HepG2 (cell line): Measurements from ENCODE around the gene SPN. TPM values are rescaled to one million over a fixed set of nuclear protein-coding genes. Genes with fewer than 3 reads are reported as not detected.
"Not testable (repeated sequence)": the region's sequence is repeated elsewhere in the genome, so short reads cannot be mapped to it uniquely, and the experiment has no call there.

Experiments used
- ATAC-seq: fragments of 200-7000 bp; cut with Tn5 transposase; 3 replicates; pipeline ENCODE4 v1.9.1; 2020; ENCODE audit warnings: mild to moderate bottlenecking, moderate library complexity
- BruUV-seq: library from RNA; stranded (reverse); fragments of 400-500 nt; replicated peaks from 2 replicates; lab custom pipeline; 2021; lab: Mats Ljungman, UMichigan
- CTCF ChIA-PET: fragments of 300-600 bp; formaldehyde crosslinking; extraction: SDS; loops from one replicate; lab custom pipeline; 2021; ENCODE audit warnings: low total read pairs, inconsistent platforms, low intra/inter-chr PET ratio; lab: Yijun Ruan, JAX
- POLR2A ChIA-PET: fragments of 350-600 bp; sonication (Branson Sonifier 250); formaldehyde crosslinking; loops from one replicate; lab custom pipeline; 2020; ENCODE audit warnings: antibody characterized with exemption, inconsistent platforms; lab: Yijun Ruan, JAX
- DNase-seq: peaks from one replicate; pipeline ENCODE4 v3.0.0-alpha.2; 2015; ENCODE audit warnings: low spot score
- FAIRE-seq: peaks from 3 replicates; lab custom pipeline; 2011; peaks lifted over from hg19 to GRCh38; lab: Jason Lieb, UNC
- H2AFZ ChIP-seq: one replicate; pipeline ENCODE4 v1.6.1; 2011; ENCODE audit warnings: low read length, inconsistent platforms
- H3K27ac ChIP-seq: fragments of 300-600 bp; 3 replicates; pipeline ENCODE4 v1.8.0; 2011; ENCODE audit warnings: mixed run types, mild to moderate bottlenecking, mixed read lengths, low read length, inconsistent platforms; ENCODE audit not compliant: insufficient read depth; ENCODE audit errors: extremely low read length
- H3K27me3 ChIP-seq, 2 experiments: fragments of 200-600 bp in 1 of 2; 2 replicates in 1 of 2; 3 replicates in 1 of 2; pipeline versions ENCODE4 v1.6.0 to v1.8.0; 2011; ENCODE audit warnings: low read length in 2 of 2, mild to moderate bottlenecking in 2 of 2, moderate library complexity in 2 of 2, inconsistent platforms in 1 of 2; ENCODE audit not compliant: insufficient read depth in 2 of 2, control insufficient read depth in 1 of 2
- H3K36me3 ChIP-seq, 2 experiments: fragments of 200-600 bp in 1 of 2; replicated peaks in 1 of 2; 2 replicates in 1 of 2; 3 replicates in 1 of 2; pipeline versions ENCODE4 v1.5.1 to v1.8.0; 2011; ENCODE audit warnings: low read length in 2 of 2, inconsistent platforms in 1 of 2; ENCODE audit not compliant: insufficient read depth in 2 of 2, control insufficient read depth in 1 of 2
- H3K4me1 ChIP-seq: 2 replicates; pipeline ENCODE4 v1.5.1; 2012; ENCODE audit warnings: low read length, inconsistent platforms; ENCODE audit not compliant: insufficient read depth
- H3K4me2 ChIP-seq: 2 replicates; pipeline ENCODE4 v1.6.0; 2011; ENCODE audit warnings: low read depth, low read length, inconsistent platforms
- H3K4me3 ChIP-seq, 3 experiments: fragments of 200-600 bp in 1 of 3; sonication (generic), shearing (Covaris generic) in 1 of 3; replicated peaks in 1 of 3; 2 replicates each; pipeline ENCODE4 v1.5.1; 2011 to 2016; ENCODE audit warnings: low read length in 3 of 3, inconsistent platforms in 2 of 3, low read depth in 2 of 3, mild to moderate bottlenecking in 2 of 3, control low read depth in 1 of 3, mixed read lengths in 1 of 3; ENCODE audit not compliant: insufficient read depth in 1 of 3
- H3K79me2 ChIP-seq: one replicate; pipeline ENCODE4 v1.6.1; 2011; ENCODE audit warnings: low read length, inconsistent platforms; ENCODE audit not compliant: insufficient read depth
- H3K9ac ChIP-seq: 2 replicates; pipeline ENCODE4 v1.6.0; 2011; ENCODE audit warnings: mild to moderate bottlenecking, low read depth, low read length, inconsistent platforms; ENCODE audit not compliant: insufficient read depth
- H3K9me3 ChIP-seq: 2 replicates; pipeline ENCODE4 v1.5.1; 2012; ENCODE audit warnings: mild to moderate bottlenecking, low read length
- H4K20me1 ChIP-seq: 2 replicates; pipeline ENCODE4 v1.6.0; 2011; ENCODE audit warnings: inconsistent platforms, mild to moderate bottlenecking, low read length, moderate library complexity; ENCODE audit not compliant: insufficient read depth
- AGO2 ChIP-seq: fragments of 200-400 bp; formaldehyde crosslinking; optimal IDR thresholded peaks from 2 replicates; pipeline ENCODE3; 2017; ENCODE audit warnings: mild to moderate bottlenecking, low read depth, low read length, moderate library complexity
- CREM ChIP-seq, 2 experiments: sonication (generic) in 1 of 2; formaldehyde crosslinking in 1 of 2; IDR thresholded peaks; 2 replicates each; pipeline versions ENCODE4 v1.4.0 to v1.6.1; 2016 to 2020; ENCODE audit warnings: antibody characterized with exemption in 1 of 2, mild to moderate bottlenecking in 1 of 2, missing genetic modification reagents in 1 of 2
- GLI4 ChIP-seq: sonication (generic); formaldehyde crosslinking; IDR thresholded peaks from 2 replicates; pipeline ENCODE4 v1.5.1; 2020; ENCODE audit warnings: missing genetic modification reagents, mild to moderate bottlenecking, moderate library complexity, borderline replicate concordance
- KAT8 ChIP-seq: IDR thresholded peaks from 2 replicates; pipeline ENCODE4 v1.6.1; 2016; ENCODE audit warnings: missing genetic modification reagents, missing compliant biosample characterization
- KDM5B ChIP-seq: sonication (generic); formaldehyde crosslinking; IDR thresholded peaks from 2 replicates; pipeline ENCODE4 v1.4.0; 2020; ENCODE audit warnings: missing genetic modification reagents, mild to moderate bottlenecking, borderline replicate concordance
- MTA1 ChIP-seq: sonication (generic); formaldehyde crosslinking; IDR thresholded peaks from 2 replicates; pipeline ENCODE4 v1.4.0; 2020; ENCODE audit warnings: missing genetic modification reagents, mild to moderate bottlenecking, borderline replicate concordance
- NFE2L1 ChIP-seq: sonication (generic); formaldehyde crosslinking; IDR thresholded peaks from 2 replicates; pipeline ENCODE4 v1.4.0; 2020; ENCODE audit warnings: missing genetic modification reagents, mild to moderate bottlenecking, borderline replicate concordance
- POLR2AphosphoS5 ChIP-seq: IDR thresholded peaks from 2 replicates; pipeline ENCODE4 v1.6.1; 2012; ENCODE audit warnings: low read depth, low read length
- RBM22 ChIP-seq: fragments of 200-400 bp; formaldehyde crosslinking; optimal IDR thresholded peaks from 2 replicates; pipeline ENCODE3; 2017; ENCODE audit warnings: mild to moderate bottlenecking, low read length, moderate library complexity
- STAT5B ChIP-seq: sonication (generic); formaldehyde crosslinking; IDR thresholded peaks from 2 replicates; pipeline ENCODE4 v1.4.0; 2020; ENCODE audit warnings: missing genetic modification reagents
- TBL1XR1 ChIP-seq: fragments of 150-350 bp; IDR thresholded peaks from 2 replicates; pipeline ENCODE4 v1.6.1; 2014; ENCODE audit warnings: borderline replicate concordance, low read length; ENCODE audit not compliant: partially characterized antibody
- ZNF12 ChIP-seq: sonication (generic); formaldehyde crosslinking; IDR thresholded peaks from 2 replicates; pipeline ENCODE4 v1.5.0; 2020; ENCODE audit warnings: missing genetic modification reagents
- ZNF121 ChIP-seq: sonication (generic); formaldehyde crosslinking; IDR thresholded peaks from 2 replicates; pipeline ENCODE4 v1.5.0; 2020; ENCODE audit warnings: mild to moderate bottlenecking, missing genetic modification reagents
- ZNF460 ChIP-seq: sonication (generic); formaldehyde crosslinking; IDR thresholded peaks from 2 replicates; pipeline ENCODE4 v1.5.1; 2020; ENCODE audit warnings: missing genetic modification reagents, mild to moderate bottlenecking, borderline replicate concordance
- ZNF687 ChIP-seq: sonication (generic); formaldehyde crosslinking; IDR thresholded peaks from 2 replicates; pipeline ENCODE4 v1.5.1; 2020; ENCODE audit warnings: mild to moderate bottlenecking, missing genetic modification reagents, moderate library complexity
- WGBS: methylation state at CpG from one replicate; pipeline ENCODE4 v1.1.6; 2017; ENCODE audit warnings: low lambda C conversion rate; 5-methylcytosine and 5-hydroxymethylcytosine counted together
- in situ Hi-C: cut with HindIII; loops from 2 replicates; pipeline ENCODE4 v1.10.0; 2017; ENCODE audit warnings: low pct_unique_long_range_greater_than_20kb; ENCODE audit not compliant: extremely low pct_ligation_motif_present
- intact Hi-C: fragments of 100-400 bp; cut with micrococcal nuclease; formaldehyde crosslinking; loops from one replicate; pipeline ENCODE4 v1.10.0; 2022; ENCODE audit not compliant: unreplicated experiment
- polyA plus RNA-seq, 8 experiments: library from polyadenylated mRNA; depleted of rRNA in 3 of 8; stranded (reverse) in 7 of 8; unstranded in 1 of 8; fragments of >200 nt; fragmentation: Illumina TruSeq in 4 of 8; extraction: Trizol in 4 of 8; gene quantifications; 2 replicates each; pipeline versions ENCODE4 v1.2.1 to v1.2.3, GENCODE V29; 2011 to 2016; ENCODE audit warnings: low read depth in 4 of 8, missing spikeins in 1 of 8, mixed read lengths in 1 of 8; ENCODE audit not compliant: insufficient read depth in 1 of 8
- total RNA-seq, 5 experiments: library from RNA; depleted of rRNA; stranded (reverse); fragments of >200 nt; fragmentation: Illumina TruSeq; extraction: Trizol; gene quantifications; 2 replicates each; pipeline ENCODE4 v1.2.3, GENCODE V29; 2016; ENCODE audit warnings: low read depth in 1 of 5

SPN gene
- total and polyA plus RNA-seq, 2 of the 13 experiments (the other 11 are each of a cell fraction or from before 2014, with no cell fraction given), result 0.22 to 1.6 TPM

DNA sequence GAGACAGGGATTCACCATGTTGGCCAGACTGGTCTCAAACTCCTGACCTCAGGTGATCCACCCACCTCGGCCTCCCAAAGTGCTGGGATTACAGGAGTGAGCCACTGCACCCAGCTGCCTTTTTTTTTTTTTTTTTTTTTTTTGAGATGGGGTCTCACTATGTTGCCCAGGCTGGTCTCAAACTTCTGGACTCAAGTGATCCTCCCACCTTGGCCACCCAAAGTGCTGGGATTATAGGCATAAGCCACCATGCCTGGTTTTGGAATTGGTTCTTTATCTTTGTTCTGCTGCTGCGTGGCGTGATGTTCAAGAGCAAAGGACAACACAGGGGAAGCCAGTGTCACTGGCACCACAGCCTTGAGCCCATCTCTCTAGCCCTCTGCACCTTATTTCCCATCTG lies 32.6 kb downstream of the SPN start:
- BruUV-seq, intact Hi-C loops, CTCF ChIA-PET, H3K9me3 ChIP-seq, H3K4me2 ChIP-seq, H3K27ac ChIP-seq, ATAC-seq, H2AFZ ChIP-seq, H3K4me3 ChIP-seq, FAIRE-seq, DNase-seq, POLR2A ChIA-PET, H3K27me3 ChIP-seq, H3K9ac ChIP-seq: not testable (repeated sequence)
- peaks cover 11 to 22% of the 10 kb centered on the region in 2 experiments; a peak in 4 of 5 replicates for H3K36me3 ChIP-seq
- peaks cover 21% of the 10 kb centered on the region for H4K20me1 ChIP-seq
- H3K4me1 ChIP-seq, result peaks cover 20% of the 10 kb centered on the region
- peak; percentile 78 for TF ChIP-seq ZNF121 (CRISPR knock-in tag)
- WGBS, result 100% methylated on average over 3 of the region's 3 CpGs
- in situ Hi-C loops, result loop anchor here (10.0 kb wide), 1 partner anchor 339 kb away; the partner anchor contains the start of gene TLCD3B
- peaks cover 18% of the 10 kb centered on the region for H3K79me2 ChIP-seq

DNA sequence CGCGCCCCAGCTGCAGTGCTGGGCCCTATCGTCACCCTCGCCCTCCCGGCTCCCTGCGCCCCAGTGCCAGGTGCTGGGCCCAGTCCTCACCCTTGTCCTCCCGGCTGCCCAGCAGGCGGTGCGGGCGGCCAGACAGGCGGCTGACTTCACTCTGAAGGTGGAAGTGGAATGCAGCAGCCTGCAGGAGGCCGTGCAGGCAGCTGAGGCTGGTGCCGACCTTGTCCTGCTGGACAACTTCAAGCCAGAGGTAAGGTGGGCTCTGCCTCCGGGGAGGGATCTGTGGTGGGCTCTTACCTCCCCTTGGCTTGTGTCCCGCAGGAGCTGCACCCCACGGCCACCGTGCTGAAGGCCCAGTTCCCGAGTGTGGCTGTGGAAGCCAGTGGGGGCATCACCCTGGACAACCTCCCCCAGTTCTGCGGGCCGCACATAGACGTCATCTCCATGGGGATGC lies 33.9 kb downstream of the SPN start:
- in situ Hi-C loops (loop anchor here (10.0 kb wide), 1 partner anchor 338 kb away; the partner anchor contains the start of gene TLCD3B), intact Hi-C loops (no loop called here)
- DNase-seq (no peak), ATAC-seq (no peak), FAIRE-seq (no peak)
- Histone ChIP-seq H3K4me2 (no peak overlapping the region), H3K79me2 (peaks cover 8% of the 10 kb centered on the region), H3K4me1 (peaks cover 24% of the 10 kb centered on the region), H2AFZ (no peak overlapping the region), H3K4me3 (no peak overlapping the region), H3K27ac (no peak overlapping the region), H4K20me1 (peaks cover 13% of the 10 kb centered on the region), H3K27me3 (no peaks in the 10 kb centered on the region; a peak in 1 of 5 replicates), H3K9ac (no peak overlapping the region), H3K36me3 (peaks cover 11 to 22% of the 10 kb centered on the region in 2 experiments; a peak in 4 of 5 replicates), H3K9me3 (no peaks in the 10 kb centered on the region)
- BruUV-seq, result no TSS peak
- ChIA-PET POLR2A (interaction anchor here (0.5 kb wide), 1 partner anchor 9 kb away, joined by 3 read pairs; no protein-coding TSS in a partner anchor), CTCF (no interaction called here)
- 97% methylated on average over 17 of the region's 21 CpGs for WGBS
- no peak for TF ChIP-seq TBL1XR1
- no peak for TF ChIP-seq RBM22
- peak; percentile 97 for TF ChIP-seq AGO2
- no peak for TF ChIP-seq CREM (IDR thresholded peaks at IDR 0.05)
- peak; percentile 34; the same call in 1 of the 2 replicates for TF ChIP-seq CREM (CRISPR knock-in tag; IDR thresholded peaks at IDR 0.05)
- TF ChIP-seq ZNF460 (CRISPR knock-in tag), result no peak
- TF ChIP-seq ZNF12 (CRISPR knock-in tag), result no peak
- TF ChIP-seq NFE2L1, result no peak
- no peak; the same call in 1 of the 2 replicates for TF ChIP-seq ZNF687
- TF ChIP-seq KDM5B (CRISPR knock-in tag), result no peak
- no peak for TF ChIP-seq KAT8 (CRISPR knock-in tag)
- TF ChIP-seq MTA1 (CRISPR knock-in tag), result no peak
- no peak for TF ChIP-seq GLI4 (CRISPR knock-in tag)
- no peak for TF ChIP-seq STAT5B (CRISPR knock-in tag)
- TF ChIP-seq POLR2AphosphoS5, result peak; percentile 14; the same call in 1 of the 2 replicates
